Chondrocyte (in vitro differentiated cells): ENCODE data around the gene ATG5. TPM values are rescaled to one million over a fixed set of nuclear protein-coding genes. Genes with fewer than 3 reads are reported as not detected.

Experiments
- DNase-seq: peaks from one replicate; pipeline ENCODE4 v3.0.0; 2021; ENCODE audit warnings: mixed read lengths, low spot score
- H3K27ac Mint-ChIP-seq: one replicate; pipeline ENCODE4 v1.8.0; 2021; ENCODE audit warnings: mild to moderate bottlenecking, moderate library complexity, mixed read lengths; ENCODE audit not compliant: unreplicated experiment
- H3K27me3 Mint-ChIP-seq: 2 replicates; pipeline ENCODE4 v1.8.0; 2021; ENCODE audit warnings: low read depth, mixed read lengths
- H3K36me3 Mint-ChIP-seq: 2 replicates; pipeline ENCODE4 v1.8.0; 2021; ENCODE audit warnings: low read depth, mixed read lengths
- H3K4me1 Mint-ChIP-seq: 2 replicates; pipeline ENCODE4 v1.8.0; 2021; ENCODE audit warnings: low read depth, mild to moderate bottlenecking, mixed read lengths
- H3K4me3 Mint-ChIP-seq: one replicate; pipeline ENCODE4 v1.8.0; 2021; ENCODE audit warnings: mild to moderate bottlenecking, moderate library complexity, mixed read lengths; ENCODE audit not compliant: unreplicated experiment
- H3K9me3 Mint-ChIP-seq: 2 replicates; pipeline ENCODE4 v1.8.0; 2021; ENCODE audit warnings: low read depth, mixed read lengths
- total RNA-seq: library from RNA; stranded (reverse); gene quantifications from 3 replicates; pipeline ENCODE4 v1.2.1, GENCODE V29; 2021
- TF ChIP-seq, protein P1 (sequence below): fragments of 200-600 bp; sonication (generic); IDR thresholded peaks from 2 replicates; pipeline ENCODE4 v1.5.0; 2021; ENCODE audit warnings: antibody characterized with exemption, mild to moderate bottlenecking, moderate library complexity

ATG5 gene
- total RNA-seq, 1 donor from 2014 or later: 23.7 TPM

DNA sequence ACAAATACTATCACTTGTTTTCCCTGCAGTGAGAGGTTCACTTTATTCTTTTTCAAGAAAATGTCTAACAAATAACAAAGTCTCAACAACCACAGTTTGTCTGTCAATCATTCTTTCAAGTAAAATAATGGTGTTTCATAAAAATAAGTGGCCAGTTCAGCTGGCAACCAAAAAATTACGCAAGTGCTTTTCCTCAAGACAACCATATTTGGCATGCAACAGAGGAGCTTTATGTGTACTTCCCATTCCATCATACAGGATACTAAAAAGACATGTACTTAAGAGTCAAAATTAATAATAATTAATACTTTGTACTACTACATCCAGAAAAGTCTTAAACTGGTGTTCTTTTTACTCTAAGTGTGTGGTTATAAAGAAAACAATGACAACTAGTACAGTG, 34.6 kb downstream of the ATG5 start:
- no peaks in the 10 kb centered on the region for H3K27me3 Mint-ChIP-seq
- peaks cover 15% of the 10 kb centered on the region for H3K36me3 Mint-ChIP-seq
- peaks cover 10% of the 10 kb centered on the region for H3K4me1 Mint-ChIP-seq
- DNase-seq: no peak
- H3K4me3 Mint-ChIP-seq: no peak overlapping the region
- H3K9me3 Mint-ChIP-seq: peaks cover 4% of the 10 kb centered on the region
- no peak overlapping the region for H3K27ac Mint-ChIP-seq
- TF ChIP-seq, protein P1, sequence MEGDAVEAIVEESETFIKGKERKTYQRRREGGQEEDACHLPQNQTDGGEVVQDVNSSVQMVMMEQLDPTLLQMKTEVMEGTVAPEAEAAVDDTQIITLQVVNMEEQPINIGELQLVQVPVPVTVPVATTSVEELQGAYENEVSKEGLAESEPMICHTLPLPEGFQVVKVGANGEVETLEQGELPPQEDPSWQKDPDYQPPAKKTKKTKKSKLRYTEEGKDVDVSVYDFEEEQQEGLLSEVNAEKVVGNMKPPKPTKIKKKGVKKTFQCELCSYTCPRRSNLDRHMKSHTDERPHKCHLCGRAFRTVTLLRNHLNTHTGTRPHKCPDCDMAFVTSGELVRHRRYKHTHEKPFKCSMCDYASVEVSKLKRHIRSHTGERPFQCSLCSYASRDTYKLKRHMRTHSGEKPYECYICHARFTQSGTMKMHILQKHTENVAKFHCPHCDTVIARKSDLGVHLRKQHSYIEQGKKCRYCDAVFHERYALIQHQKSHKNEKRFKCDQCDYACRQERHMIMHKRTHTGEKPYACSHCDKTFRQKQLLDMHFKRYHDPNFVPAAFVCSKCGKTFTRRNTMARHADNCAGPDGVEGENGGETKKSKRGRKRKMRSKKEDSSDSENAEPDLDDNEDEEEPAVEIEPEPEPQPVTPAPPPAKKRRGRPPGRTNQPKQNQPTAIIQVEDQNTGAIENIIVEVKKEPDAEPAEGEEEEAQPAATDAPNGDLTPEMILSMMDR: no peak

DNA sequence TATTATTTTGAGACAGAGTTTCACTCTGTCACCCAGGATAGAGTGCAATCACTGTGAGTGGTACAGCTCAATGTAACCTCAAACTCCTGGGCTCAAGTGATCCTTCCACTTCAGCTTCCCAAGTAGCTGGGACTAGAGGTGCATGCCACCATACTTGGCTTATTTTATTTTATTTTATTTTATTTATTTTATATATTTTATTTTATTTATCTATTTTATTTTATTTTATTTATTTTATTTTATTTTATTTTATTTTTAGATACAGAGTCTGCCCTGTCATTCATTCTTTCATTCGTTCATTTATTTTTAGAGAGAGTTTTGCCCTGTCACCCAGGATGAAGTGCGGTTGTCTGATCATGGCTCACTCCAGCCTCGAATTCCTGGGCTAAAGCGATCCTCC, 35.5 kb downstream of the ATG5 start:
- H3K4me3 Mint-ChIP-seq: no peak overlapping the region
- H3K9me3 Mint-ChIP-seq: peaks cover 4% of the 10 kb centered on the region
- H3K4me1 Mint-ChIP-seq: peaks cover 10% of the 10 kb centered on the region
- no peaks in the 10 kb centered on the region for H3K27me3 Mint-ChIP-seq
- H3K27ac Mint-ChIP-seq: no peak overlapping the region
- TF ChIP-seq, protein P1: no peak
- H3K36me3 Mint-ChIP-seq: peaks cover 15% of the 10 kb centered on the region
- no peak for DNase-seq

DNA sequence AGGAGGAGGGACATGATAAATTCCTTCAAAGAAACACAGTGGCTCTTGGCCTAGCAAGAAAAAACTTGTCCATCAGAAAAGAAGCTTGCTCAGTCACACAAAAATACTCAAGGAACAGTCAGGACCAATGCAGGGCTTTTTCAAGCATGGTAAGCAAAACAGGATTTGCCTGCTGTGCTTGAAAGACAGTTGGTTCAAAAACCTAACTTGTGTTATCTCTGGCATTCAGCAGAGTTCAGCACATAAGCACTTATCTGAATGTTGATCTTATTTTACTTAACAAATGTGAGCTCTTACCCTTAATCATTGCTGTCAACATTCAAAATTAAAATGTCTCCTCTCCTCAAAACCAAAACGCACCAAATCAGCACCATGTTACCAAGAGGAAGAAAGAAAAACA, 38.3 kb downstream of the ATG5 start:
- Mint-ChIP-seq H3K4me3 (no peak overlapping the region), H3K27me3 (no peaks in the 10 kb centered on the region), H3K4me1 (peaks cover 10% of the 10 kb centered on the region), H3K36me3 (peaks cover 17% of the 10 kb centered on the region), H3K9me3 (peaks cover 7% of the 10 kb centered on the region), H3K27ac (peak overlapping the region; percentile 63)
- no peak for DNase-seq
- TF ChIP-seq, protein P1: no peak

DNA sequence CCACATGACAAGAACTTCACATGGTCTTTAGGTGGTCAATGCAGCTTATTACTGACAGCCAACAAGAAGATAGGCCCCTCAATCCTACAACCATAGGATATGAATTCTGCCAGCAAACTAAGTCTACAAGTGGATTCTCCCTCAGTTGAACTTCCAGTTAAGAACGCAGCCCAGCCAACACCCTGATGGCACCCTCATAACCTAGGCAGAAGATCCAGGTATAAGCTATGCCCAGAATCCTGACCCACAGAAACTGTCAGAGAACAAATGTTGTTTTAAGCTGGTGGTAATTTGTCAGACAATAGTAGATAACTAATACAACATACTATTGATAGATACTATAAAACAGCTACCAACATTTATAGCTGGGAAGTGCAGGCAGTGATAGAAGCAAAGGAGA, 38.8 kb downstream of the ATG5 start:
- TF ChIP-seq, protein P1: no peak
- H3K9me3 Mint-ChIP-seq: peaks cover 5% of the 10 kb centered on the region
- DNase-seq: no peak
- peak overlapping the region; percentile 53 for H3K27ac Mint-ChIP-seq
- peaks cover 12% of the 10 kb centered on the region for H3K36me3 Mint-ChIP-seq
- H3K4me1 Mint-ChIP-seq: peaks cover 10% of the 10 kb centered on the region
- H3K4me3 Mint-ChIP-seq: no peak overlapping the region
- no peaks in the 10 kb centered on the region for H3K27me3 Mint-ChIP-seq

DNA sequence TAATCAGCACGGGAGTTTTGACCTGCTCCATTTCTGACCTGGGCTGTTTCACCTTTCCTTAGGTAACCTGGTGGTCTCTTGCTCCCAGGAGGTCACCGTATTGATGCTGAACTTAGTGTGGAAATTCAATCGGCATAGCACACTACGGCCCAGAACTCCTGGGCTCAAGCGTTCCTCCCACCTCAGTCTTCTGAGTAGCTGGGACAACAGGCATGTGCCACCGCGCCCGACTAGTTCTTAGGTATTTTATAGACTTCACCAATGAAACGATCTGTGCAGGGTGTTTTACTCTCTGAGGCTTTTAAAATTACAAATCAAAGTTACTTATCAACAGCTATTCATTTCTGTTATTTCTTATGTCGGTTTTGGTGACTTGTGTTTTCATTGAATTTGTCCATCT, 42.1 kb downstream of the ATG5 start:
- no peak overlapping the region for H3K4me3 Mint-ChIP-seq
- DNase-seq: no peak
- TF ChIP-seq, protein P1: no peak
- peaks cover 9% of the 10 kb centered on the region for H3K36me3 Mint-ChIP-seq
- no peaks in the 10 kb centered on the region for H3K27me3 Mint-ChIP-seq
- H3K9me3 Mint-ChIP-seq: peaks cover 3% of the 10 kb centered on the region
- H3K4me1 Mint-ChIP-seq: peaks cover 27% of the 10 kb centered on the region
- H3K27ac Mint-ChIP-seq: no peak overlapping the region
